Anterior cingulate cortex (tissue), 58 donors: ENCODE results near the gene SLC3A2.

ENCODE experiments used
- DNase-seq, 58 donors: peaks; one replicate each; lab custom pipeline; 2025; lab: John Stamatoyannopoulos, UW

The SLC3A2 gene

DNA sequence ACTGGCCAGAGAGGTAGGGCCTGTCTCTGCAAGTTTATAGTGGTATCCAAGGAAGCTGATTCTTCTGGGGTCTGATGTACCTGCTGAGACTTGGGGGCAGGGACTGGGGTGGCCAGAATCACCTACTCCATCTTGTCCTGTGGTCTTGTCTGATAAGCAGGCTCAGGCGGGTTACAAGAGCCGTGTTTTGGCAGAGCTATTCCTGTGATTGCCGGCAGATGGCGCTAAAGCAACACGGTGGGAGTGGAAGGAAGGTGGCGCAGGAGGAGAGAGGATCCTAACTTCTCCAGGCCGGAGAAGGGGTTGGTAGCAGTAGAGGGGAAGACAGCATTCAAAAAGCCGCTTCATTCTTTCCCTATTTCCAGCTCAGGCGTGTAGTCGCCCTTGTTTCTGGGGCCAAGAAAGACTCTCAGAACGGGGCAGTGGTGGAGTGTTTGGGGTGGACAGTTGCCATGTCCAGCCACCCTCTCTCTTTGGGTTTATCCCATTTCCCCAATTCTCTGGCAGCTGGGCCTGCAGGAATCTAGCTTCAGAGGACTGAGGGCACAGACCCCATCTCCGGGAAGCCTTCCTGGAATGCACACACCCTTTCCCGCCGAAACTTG, 25.3 kb downstream of the SLC3A2 start:
- DNase-seq = peak; percentile 23 to 90 (median 72)

- DNase-seq = peak in 11 of 58 donors; percentile 9 to 55 (median 27)
Measured at GRCh38 chr11:62908468-62909072, 27.9 kb downstream of the SLC3A2 start.

DNA sequence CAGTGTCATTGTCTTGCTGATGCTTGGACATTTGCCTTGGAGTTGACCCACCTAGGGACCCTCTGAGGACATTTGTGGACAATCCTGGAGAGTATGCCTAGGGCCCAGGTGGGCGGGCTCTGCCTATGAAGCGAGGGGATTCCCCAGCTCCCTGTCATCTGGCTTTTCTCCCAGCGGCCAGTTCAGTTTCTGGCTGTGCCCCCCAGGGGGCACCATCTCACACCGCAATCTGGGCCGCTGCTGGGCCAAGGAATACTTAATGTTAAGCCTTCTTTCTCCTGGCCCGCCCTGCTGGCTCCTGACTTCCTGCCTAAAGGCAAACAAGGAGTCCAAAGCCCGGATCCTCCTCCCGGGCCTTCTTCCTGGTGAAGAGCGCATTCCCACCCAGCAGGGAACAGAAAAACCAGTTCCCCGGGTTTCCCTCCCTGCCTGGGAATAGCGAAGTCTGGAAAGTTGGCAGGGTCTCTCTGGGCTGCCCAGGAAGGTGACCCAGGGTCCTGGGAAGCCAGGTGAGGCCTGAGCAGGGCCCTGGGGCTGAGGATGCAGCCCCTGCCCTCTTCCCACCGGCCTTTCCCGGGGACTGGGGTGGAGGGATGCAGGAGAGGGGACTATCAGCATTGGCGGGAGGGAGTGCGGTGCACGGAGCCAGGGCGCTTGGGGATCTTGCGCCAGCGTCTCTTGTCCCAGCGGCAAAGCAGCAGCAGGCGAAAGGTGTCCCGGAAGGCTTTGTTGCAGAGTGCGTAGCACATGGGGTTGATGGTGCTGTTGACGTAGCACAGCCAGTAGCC, 28.6 kb downstream of the SLC3A2 start:
- peak in 33 of 58 donors; percentile 13 to 56 (median 33) for DNase-seq

DNA sequence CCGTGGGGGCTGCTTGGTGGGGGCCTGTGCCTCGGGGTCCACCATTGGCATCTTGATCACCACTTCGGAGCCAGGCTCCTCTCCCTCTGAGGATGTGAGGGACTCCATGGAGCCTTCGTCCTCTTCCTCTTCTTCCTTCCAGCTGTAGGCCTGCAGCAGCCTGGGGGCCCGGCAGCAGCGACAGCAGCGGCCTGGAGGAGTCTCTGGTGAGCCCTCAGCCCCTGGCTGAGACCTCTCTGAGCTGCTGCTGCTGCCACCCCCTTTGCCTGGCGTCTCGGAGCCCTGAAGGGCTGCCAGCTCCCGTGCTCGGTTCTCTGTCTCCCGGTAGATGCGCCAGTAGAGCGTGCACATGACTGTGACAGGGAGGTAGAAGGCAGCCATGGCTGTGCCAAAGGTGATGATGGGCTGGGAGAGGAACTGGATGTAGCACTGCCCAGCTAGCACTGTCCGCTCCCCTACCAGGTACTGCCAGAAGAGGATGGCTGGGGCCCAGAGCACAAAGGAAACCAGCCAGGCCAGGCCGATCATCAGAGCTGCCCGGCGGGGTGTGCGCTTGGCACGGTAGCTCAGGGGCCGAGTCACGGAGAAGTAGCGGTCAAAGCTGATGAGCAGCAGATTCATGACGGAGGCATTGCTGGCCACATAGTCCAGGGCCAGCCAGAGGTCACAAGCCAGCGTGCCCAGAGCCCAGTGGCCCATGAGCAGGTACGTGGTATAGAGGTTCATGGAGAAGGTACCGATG, 29.6 kb downstream of the SLC3A2 start:
- no peak for DNase-seq

DNA sequence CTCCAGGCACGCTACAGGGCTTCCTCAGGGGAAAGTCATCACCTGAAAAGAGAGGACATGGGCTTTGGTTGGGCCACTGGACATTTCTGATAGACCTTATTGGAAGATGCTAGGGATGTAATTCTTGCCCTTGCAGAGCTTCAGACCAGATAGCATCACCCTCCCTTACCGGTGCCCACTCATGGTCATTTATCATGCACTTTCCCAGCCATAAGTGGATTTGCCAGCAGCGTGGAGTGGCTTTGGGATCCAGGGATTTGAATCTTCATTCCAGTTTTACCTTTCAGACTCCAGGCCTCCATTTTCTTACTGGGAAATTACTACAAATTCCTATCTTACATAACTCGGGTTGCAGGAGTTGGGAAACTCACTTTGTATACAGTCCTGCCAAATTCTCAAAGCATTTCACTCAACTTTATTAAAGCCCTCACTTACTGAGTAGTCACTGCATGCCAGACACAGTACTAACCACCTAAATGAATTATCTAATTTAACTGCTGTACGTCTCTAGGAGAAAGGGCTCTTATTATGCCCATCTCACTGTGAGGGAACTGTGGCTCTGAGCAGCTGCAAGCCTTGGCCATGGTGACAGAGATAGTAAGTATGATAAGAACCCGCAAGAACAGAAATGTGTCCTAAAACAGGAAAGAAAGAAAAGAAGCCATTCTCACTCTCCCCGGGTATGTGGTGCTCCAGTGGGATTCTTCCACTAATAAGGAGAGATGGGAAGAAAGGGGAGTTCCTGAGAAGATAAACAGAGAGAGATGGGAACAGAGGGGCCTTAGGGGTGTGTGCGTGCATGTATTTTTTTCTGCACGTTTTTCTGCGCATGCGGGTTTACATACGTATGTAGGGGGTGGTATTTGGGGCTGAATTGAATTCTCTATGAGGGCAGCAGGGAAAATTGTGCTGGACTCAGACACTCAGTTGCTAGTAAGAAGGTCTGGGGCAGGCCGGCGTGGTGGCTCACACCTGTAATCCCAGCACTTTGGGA, 30.7 kb downstream of the SLC3A2 start:
- no peak for DNase-seq

DNA sequence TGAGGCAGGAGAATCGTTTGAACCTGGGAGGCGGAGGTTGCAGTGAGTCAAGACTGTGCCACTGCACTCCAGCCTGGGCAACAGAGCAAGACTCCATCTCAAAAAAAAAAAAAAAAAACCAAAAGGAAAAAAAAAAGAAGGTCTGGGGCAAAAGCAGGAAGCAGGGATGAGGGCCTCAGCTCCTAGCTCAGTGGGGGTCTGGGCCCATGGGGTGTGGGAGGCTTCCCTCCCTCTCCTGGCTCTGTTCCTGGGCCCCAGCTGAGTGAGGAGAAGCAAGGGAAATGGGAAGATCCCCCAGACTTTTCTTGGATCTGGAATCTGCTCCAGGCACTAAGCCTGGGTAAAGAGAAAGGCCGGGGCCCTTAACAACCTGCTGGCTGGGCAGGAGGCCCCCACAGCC, 31.6 kb downstream of the SLC3A2 start:
- DNase-seq = no peak

GRCh38 chr11:62914416-62914815, 33.7 kb downstream of the SLC3A2 start:
- no peak for DNase-seq

DNA sequence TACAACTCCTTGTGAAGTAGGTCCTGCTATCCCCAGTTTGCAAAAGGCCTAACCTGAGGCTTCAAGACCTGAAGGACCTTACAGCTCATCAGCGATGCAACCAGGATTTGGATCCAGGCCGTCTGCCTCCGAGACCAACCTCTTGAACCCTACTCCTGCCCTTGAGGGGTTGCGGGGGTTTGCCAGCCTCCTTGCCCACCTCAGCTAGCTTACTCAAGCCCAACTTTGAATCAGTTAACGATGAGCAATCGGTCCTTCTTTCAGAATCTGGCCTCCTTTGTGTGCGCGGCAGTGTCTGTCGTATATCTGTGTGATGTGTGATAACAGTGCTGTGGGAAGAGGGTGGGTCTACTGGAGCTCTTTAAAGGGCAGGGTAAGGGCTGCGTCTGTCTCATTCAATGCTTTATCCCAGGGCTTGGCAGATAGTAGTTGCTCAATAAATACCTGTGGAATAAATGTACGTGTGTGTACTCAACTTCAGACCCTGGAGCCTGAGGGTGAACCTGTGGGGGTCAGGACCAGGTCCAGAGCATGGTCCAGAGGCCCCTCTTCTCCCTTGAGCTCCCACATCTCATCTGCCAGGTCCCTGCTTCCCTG, 37.3 kb downstream of the SLC3A2 start:
- DNase-seq = no peak

GRCh38 chr11:62918531-62918930, 37.8 kb downstream of the SLC3A2 start:
- DNase-seq = no peak

- peak in 6 of 58 donors; percentile 20 to 46 (median 37) for DNase-seq
Measured at GRCh38 chr11:62919476-62919875, 38.8 kb downstream of the SLC3A2 start.

DNA sequence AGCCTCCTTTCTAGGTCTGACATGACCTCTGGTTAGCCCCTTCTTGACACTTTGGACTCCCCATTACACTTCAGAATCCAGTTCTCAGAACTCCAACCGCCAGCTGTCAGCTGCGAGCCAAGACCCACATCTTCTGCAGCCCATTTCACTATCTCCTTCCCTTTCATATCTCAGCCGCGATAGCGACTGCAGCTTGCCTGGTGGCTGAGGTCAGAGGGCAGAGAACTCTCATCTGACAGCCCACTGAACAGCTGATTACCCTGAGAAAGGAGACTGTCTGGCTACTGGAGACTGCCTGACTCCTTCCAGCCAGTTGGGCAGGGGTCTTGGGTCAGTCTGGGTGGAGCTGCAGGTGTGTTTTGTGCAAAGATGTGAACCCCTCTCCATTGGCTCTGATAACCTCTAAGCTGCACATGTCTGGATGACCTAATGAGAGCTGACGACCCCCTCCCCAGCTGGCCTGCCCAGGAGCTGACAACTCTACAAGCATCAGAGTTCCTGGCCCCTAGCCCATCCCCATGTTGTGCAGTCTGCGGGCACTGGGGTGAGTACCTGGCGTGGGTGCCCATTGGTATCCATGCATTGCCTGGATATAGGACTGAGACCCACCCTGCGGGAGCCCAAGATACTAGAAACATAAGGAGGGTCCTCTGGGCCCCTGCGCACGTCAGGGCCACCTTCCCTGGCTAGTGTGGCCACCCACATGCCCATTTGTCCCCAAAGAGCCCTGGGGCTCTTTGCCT, 39.4 kb downstream of the SLC3A2 start:
- DNase-seq = no peak

- peak in 47 of 58 donors; percentile 17 to 89 (median 58) for DNase-seq
Measured at GRCh38 chr11:62921201-62921572, 40.5 kb downstream of the SLC3A2 start, which contains the start of gene CHRM1. CHRM1 (minus strand) TSS chr11:62921363; CDS start chr11:62911100, 10,263 bp downstream.

GRCh38 chr11:62921573-62922188, 41.0 kb downstream of the SLC3A2 start:
- DNase-seq = peak in 27 of 58 donors; percentile 18 to 81 (median 53)

- peak in 1 of 58 donors; percentile 73 for DNase-seq
Measured at GRCh38 chr11:62922189-62922589, 41.5 kb downstream of the SLC3A2 start.

DNA sequence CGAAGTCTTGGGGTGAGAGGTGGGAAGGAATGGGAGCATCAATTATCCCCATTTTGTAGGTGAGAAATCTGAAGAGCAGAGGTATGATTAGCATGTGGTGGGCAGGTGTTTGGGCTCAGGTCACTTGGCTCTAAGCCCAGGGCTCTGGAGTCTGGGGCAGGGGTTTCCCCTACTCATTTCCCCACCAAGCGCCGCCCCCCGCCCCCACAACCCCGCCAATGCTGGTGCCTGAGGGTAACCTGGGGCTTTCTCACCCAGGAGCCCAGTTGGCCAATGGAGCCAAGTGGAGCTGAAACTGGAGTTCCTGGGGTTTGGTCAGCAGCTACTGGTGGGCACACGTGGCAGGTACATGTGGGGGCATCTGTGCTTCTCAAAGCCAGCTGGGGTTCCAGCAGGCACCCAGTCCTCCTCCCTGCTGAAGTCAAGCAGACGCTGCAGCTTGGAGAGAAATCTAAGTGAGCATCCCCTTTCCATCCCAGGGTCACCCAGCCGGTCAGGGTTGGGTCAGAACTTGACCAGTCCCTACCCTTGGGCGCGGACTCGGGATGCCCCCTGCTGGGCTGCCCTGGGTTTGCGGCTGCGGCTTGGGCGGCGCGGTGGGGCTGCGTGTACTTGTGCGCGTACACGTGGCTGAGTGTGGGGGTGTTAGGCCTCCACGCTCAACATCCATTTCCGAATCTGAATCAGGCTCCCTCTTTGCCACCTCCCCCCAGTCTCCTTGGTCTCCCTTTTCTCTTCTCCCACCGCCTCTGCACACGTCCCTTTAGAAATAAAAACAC, 42.1 kb downstream of the SLC3A2 start:
- peak in 43 of 58 donors; percentile 17 to 89 (median 58) for DNase-seq

DNA sequence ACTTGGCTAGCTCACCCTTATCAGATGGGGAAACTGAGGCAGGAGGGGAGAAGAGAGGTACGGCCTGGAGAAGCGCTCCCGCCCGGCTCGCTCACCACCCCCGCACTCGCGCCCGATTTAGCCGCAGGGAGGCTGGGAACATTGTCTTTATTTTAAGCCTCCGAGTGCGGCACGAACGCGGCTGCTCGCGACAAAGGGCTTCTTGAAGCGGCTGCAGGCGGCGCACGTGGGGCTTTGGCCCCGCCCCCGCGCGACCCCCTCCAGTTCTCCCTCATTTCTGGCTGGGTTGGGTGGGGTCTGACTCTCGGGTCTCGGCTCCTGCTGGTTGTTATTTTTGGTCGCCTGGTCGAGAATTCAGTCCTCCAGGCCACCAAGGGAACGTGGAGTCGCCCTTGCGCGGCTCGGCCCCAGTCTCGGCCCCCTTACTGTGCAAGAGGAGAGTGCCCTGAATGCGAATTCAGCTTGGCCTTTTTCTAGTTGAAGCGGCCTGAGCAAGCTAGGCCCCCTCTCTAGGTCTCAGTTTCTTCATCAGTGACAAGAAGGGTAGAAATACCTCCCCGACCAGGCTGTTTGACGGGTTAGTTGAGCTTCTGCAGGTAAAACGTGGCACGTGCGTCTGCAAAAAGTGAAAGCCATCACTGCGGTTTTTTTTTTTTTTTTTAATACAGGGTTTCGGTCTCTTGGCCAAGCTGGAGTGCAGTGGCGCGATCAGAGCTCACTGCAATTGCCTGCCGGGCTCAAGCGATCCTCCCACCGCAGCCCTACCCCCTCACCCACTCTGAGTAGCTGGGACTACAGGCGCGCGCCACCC, 43.1 kb downstream of the SLC3A2 start:
- DNase-seq = peak in 41 of 58 donors; percentile 9 to 79 (median 57)
